Muscle layer of duodenum (tissue), 2 donors: Measurements from ENCODE around the gene SSU72.
A peak's percentile ranks its signal among the peaks of the same experiment; 100 is the strongest.
"Not testable (repeated sequence)": the region's sequence is repeated elsewhere in the genome, so short reads cannot be mapped to it uniquely, and the experiment has no call there.

Experiments used
- H3K27ac ChIP-seq: one replicate; pipeline ENCODE4 v1.7.0; 2013; ENCODE audit warnings: mild to moderate bottlenecking, low read length
- H3K27me3 ChIP-seq: one replicate; pipeline ENCODE4 v1.7.0; 2013; ENCODE audit warnings: low read depth, mild to moderate bottlenecking, control low read depth, low read length
- H3K36me3 ChIP-seq, 2 donors: one replicate each; pipeline ENCODE4 v1.7.0; 2013; ENCODE audit warnings: low read length in 2 of 2, control low read depth in 1 of 2, mild to moderate bottlenecking in 1 of 2; ENCODE audit not compliant: insufficient read depth in 2 of 2, control insufficient read depth in 1 of 2
- H3K4me1 ChIP-seq, 2 donors: one replicate each; pipeline ENCODE4 v1.7.0; 2013; ENCODE audit warnings: low read length in 2 of 2, mild to moderate bottlenecking in 2 of 2, control low read depth in 1 of 2, moderate library complexity in 1 of 2; ENCODE audit not compliant: insufficient read depth in 2 of 2, control insufficient read depth in 1 of 2
- H3K4me3 ChIP-seq, 2 donors: one replicate each; pipeline ENCODE4 v1.7.0; 2013; ENCODE audit warnings: low read length in 2 of 2, low read depth in 1 of 2, mild to moderate bottlenecking in 1 of 2
- H3K9me3 ChIP-seq, 2 donors: one replicate each; pipeline ENCODE4 v1.7.0; 2013; ENCODE audit warnings: low read length in 2 of 2, control low read depth in 1 of 2, mild to moderate bottlenecking in 1 of 2; ENCODE audit not compliant: control insufficient read depth in 1 of 2
- donor health status: healthy.

Gene SSU72

DNA sequence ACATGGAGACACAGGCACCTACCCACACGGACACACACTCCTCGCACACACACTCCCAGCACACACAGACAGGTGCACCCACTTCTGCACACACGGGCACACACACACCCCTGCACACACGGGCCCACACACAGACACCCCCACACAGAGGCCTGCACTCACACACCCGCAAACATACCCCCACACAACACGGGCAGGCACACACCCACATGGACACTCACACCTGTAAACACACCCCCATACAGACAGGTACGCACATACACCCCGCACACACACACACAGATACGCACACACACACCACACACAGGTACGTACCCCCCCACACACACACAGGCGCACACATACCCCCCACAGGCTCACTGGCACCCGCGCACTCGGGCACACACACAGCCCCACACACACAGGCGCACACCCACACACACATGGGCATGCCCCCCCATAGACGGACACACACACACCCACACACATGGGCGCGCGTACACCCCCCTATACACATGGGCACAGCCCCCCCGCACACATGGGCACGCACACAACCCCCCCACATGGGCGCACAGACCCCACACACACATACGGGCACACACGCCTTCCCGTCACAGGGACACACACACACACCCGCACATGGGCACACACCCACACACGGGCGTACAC is 56.6 kb downstream of the SSU72 start:
- Histone ChIP-seq H3K4me3 (no peak overlapping the region), H3K27me3 (no peaks in the 10 kb centered on the region), H3K27ac (no peak overlapping the region), H3K4me1 (peaks cover 0 to 4% of the 10 kb centered on the region in 2 donors), H3K9me3 (no peaks in the 10 kb centered on the region), H3K36me3 (peaks cover 0 to 26% of the 10 kb centered on the region in 2 donors)

GRCh38 chr1:1516923-1517322 is 57.7 kb downstream of the SSU72 start:
- H3K27ac ChIP-seq, H3K27me3 ChIP-seq, H3K9me3 ChIP-seq, H3K4me1 ChIP-seq, H3K4me3 ChIP-seq: not testable (repeated sequence)
- H3K36me3 ChIP-seq = peaks cover 0 to 23% of the 10 kb centered on the region in 2 donors

DNA sequence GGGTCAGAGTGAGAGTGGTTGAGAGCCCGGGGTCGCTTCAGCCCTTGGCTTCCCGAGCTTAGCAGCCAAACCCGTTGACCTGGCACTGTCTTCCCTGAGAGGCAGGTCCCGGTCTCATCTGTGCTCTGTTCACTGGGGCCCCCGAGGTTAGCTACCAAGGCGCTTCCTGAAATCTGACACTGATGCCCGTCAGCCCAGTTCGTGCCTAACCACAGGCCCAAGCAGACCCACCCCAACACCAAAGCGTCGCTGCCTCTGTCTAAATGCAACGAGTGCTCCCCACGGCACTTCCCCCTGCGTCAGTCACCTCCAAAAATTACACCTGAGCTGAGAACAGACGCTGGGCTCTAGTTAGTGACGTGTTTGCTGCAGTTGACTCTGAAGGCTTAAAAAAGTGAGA is 60.3 kb downstream of the SSU72 start:
- H3K9me3 ChIP-seq, H3K4me1 ChIP-seq, H3K4me3 ChIP-seq, H3K27ac ChIP-seq, H3K27me3 ChIP-seq: not testable (repeated sequence)
- peaks cover 0 to 12% of the 10 kb centered on the region in 2 donors for H3K36me3 ChIP-seq

DNA sequence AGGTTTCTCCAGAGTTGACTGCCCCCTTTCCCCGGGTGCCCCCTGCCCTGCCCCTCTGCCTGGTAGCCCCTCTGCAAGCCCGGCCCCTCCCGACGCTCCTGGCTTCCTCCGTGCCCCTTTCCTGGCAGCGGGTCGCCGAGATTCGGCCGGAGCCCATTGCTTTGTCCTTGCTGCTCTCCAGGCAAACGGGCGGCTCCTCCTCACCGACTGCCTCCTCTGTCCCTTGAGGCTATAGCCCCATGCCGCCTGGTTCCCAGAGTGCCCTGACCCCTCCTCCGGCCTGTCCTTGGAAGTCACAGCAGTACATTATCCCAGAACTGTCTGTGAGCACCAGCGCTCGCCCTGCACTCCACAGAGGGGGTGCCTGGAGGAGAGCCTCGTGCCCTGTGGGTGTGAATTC is 61.0 kb downstream of the SSU72 start:
- not testable (repeated sequence) for H3K4me3 ChIP-seq, H3K9me3 ChIP-seq, H3K36me3 ChIP-seq, H3K27ac ChIP-seq, H3K27me3 ChIP-seq, H3K4me1 ChIP-seq

- not testable (repeated sequence) for H3K9me3 ChIP-seq, H3K27ac ChIP-seq, H3K36me3 ChIP-seq, H3K27me3 ChIP-seq, H3K4me1 ChIP-seq
- peak overlapping the region in 1 of 2 donors; percentile 81 for H3K4me3 ChIP-seq
Measured at GRCh38 chr1:1512425-1512824, 62.2 kb downstream of the SSU72 start.

DNA sequence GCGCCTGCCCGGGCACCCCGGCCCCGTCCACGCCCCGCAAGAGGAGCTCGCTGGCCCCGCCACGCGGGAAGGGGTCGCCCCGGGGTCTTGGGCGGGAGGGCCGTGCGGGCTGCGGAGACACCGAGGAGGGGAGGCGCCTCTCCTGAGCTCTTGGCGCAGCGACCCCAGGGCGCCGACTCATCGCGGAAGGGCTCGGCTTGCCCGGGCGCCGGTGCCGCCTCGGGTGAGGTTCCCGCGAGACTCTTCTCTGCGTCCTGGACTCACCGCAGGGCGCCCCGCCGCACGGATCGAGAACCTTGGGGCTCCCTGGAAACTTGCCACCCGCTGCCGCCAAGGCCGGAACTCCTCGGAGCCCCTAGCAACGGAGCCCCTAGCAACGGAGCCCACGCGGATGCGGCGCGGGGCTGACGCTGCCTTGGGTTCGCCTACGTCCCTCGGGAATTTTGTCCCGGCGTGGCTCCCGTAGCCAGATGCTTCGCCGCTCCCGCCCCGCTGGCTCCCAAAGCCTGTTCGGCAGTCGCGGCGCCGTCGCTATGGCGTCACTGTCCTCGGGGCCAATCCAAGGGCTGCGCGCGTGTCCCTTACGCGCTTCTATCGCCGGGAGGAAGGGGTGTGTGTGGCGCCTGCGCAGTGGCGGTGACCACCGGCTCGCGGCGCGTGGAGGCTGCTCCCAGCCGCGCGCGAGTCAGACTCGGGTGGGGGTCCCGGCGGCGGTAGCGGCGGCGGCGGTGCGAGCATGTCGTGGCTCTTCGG is 63.0 kb downstream of the SSU72 start, which contains the start of gene ATAD3A:
TSS of gene ATAD3A (plus strand) at position 630 of the 753 bp plus-strand sequence. CDS start at position 737, 107 bp downstream.
- peaks cover 0 to 9% of the 10 kb centered on the region in 2 donors for H3K4me1 ChIP-seq
- no peaks in the 10 kb centered on the region for H3K9me3 ChIP-seq
- no peaks in the 10 kb centered on the region for H3K36me3 ChIP-seq
- H3K27me3 ChIP-seq = no peaks in the 10 kb centered on the region
- H3K27ac ChIP-seq = peak within 1 kb of the TSS; percentile 80
- H3K4me3 ChIP-seq = peak within 1 kb of the TSS; percentile 57 to 81

DNA sequence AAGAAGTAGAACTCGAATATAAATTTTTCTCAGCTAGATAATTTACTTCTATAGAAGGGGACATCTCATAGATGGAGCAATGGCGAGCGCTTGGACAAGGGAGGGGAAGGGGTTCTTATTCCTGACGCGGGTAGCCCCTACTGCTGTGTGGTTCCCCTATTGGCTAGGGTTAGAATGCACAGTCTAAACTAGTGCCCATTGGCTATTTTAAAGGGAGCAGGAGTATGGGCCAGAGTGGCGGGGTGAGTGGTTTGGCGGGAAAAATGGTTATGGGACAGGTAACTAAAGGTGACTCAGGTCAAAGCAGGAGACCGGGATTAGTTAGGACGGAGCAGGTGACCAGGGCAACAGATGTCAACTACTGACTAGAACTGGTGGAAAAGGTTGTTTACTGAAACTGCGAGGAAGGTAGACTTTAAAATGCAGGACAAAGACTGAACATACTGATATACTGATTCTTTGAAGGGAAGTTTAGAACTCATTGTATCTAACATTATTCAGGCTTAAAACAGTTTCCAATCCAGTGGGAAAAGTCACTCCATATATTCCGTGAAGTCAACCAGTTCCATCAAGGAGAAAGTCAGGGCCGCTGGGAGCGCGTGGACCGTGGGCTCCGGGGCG is 63.6 kb downstream of the SSU72 start:
- H3K27ac ChIP-seq = peak overlapping the region; percentile 80
- H3K27me3 ChIP-seq = no peaks in the 10 kb centered on the region
- H3K4me1 ChIP-seq = peaks cover 0 to 9% of the 10 kb centered on the region in 2 donors
- H3K9me3 ChIP-seq = no peaks in the 10 kb centered on the region
- no peaks in the 10 kb centered on the region for H3K36me3 ChIP-seq
- peak overlapping the region; percentile 57 to 81 for H3K4me3 ChIP-seq

- H3K27me3 ChIP-seq, H3K27ac ChIP-seq, H3K4me1 ChIP-seq, H3K36me3 ChIP-seq, H3K4me3 ChIP-seq, H3K9me3 ChIP-seq: not testable (repeated sequence)
Measured at GRCh38 chr1:1509465-1509850, 65.2 kb downstream of the SSU72 start.

DNA sequence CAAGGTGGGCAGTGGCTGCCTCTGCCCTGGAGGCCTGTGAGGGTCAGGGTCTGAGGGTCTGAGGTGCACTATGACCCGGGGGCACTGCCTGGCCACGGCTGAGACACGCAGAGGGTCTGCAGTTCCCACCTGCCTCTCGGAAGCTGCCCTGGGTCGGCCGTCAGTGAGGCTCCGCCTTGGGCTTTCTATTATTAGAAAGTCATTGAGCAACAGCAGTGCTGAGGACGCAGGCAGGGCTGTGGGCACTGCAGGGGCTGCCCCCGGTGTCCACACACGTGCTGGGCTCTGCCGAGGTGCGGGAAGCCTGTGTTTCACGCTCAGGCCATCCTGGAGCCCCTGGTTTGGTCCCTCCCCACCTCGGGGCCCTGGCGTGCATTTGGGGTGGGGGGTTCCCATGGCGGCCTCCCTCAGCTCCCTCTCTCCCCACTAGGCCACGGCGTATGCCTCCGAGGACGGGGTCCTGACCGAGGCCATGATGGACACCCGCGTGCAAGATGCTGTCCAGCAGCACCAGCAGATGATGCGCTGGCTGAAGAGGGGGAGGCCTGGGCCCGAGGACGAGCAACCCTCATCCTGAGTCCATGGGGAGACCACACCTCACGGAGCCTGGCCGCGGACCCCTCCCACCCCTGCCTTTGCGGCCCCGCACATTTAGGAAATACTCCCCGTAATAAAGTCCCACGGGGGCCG is 65.7 kb downstream of the SSU72 start:
- H3K4me3 ChIP-seq, H3K9me3 ChIP-seq, H3K27me3 ChIP-seq, H3K27ac ChIP-seq, H3K4me1 ChIP-seq, H3K36me3 ChIP-seq: not testable (repeated sequence)

DNA sequence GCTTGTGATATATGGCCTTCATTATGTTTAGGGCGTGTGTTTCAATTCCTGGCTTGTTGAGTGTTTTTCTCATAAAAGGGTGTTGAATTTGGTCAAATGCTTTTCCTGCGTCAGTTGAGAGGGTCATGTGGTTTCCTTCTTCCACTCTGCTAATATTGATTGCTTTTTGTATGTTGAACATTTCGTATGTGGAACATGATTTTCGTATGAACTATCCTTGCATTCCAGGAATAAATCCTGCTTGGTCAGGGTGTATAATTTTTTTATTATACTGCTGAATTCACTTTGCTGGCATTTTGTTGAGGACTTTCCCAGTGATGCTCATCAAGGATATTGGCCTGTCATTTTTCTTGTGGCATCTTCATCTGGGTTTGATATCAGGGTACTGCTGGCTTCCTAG is 67.4 kb downstream of the SSU72 start:
- no peaks in the 10 kb centered on the region for H3K9me3 ChIP-seq
- no peak overlapping the region for H3K27ac ChIP-seq
- no peaks in the 10 kb centered on the region for H3K36me3 ChIP-seq
- no peaks in the 10 kb centered on the region for H3K27me3 ChIP-seq
- H3K4me1 ChIP-seq = peaks cover 0 to 5% of the 10 kb centered on the region in 2 donors
- H3K4me3 ChIP-seq = no peak overlapping the region

GRCh38 chr1:1505801-1506200 is 68.9 kb downstream of the SSU72 start:
- H3K27ac ChIP-seq, H3K9me3 ChIP-seq, H3K4me1 ChIP-seq, H3K4me3 ChIP-seq, H3K27me3 ChIP-seq, H3K36me3 ChIP-seq: not testable (repeated sequence)
